HUES6 (cell line): ENCODE measurements around the gene RILP.
"Not testable (repeated sequence)": the region's sequence is repeated elsewhere in the genome, so short reads cannot be mapped to it uniquely, and the experiment has no call there.

ENCODE experiments used
- H3K27ac ChIP-seq: 2 replicates; pipeline ENCODE4 v1.7.0; 2013; ENCODE audit warnings: low read depth, mild to moderate bottlenecking, low read length, inconsistent platforms
- H3K27me3 ChIP-seq: 2 replicates; pipeline ENCODE4 v1.6.1; 2013; ENCODE audit warnings: low read length; ENCODE audit not compliant: control insufficient read depth, insufficient read depth
- H3K36me3 ChIP-seq: 2 replicates; pipeline ENCODE4 v1.6.1; 2013; ENCODE audit warnings: low read length; ENCODE audit not compliant: control insufficient read depth, insufficient read depth
- H3K4me1 ChIP-seq: 2 replicates; pipeline ENCODE4 v1.6.1; 2013; ENCODE audit warnings: low read length; ENCODE audit not compliant: control insufficient read depth, insufficient read depth
- H3K4me3 ChIP-seq: 2 replicates; pipeline ENCODE4 v1.5.1; 2013; ENCODE audit warnings: low read depth, low read length
- H3K9ac ChIP-seq: one replicate; pipeline ENCODE4 v1.6.1; 2013; ENCODE audit warnings: mild to moderate bottlenecking, low read length
- H3K9me3 ChIP-seq: 2 replicates; pipeline ENCODE4 v1.6.1; 2013; ENCODE audit warnings: low read depth, low read length; ENCODE audit not compliant: control insufficient read depth, insufficient read depth

Gene RILP

GRCh38 chr17:1649844-1650501 lies at the start of gene RILP:
Gene RILP, minus strand, starts transcription at chr17:1649866. Its CDS starts 62 bp downstream, at chr17:1649804.
- Histone ChIP-seq H3K9ac (peak within 1 kb of the TSS; percentile 70), H3K9me3 (no peaks in the 10 kb centered on the region), H3K27me3 (peaks cover 1% of the 10 kb centered on the region; the same call in 1 of the 2 replicates), H3K4me1 (peaks cover 28% of the 10 kb centered on the region), H3K4me3 (peak within 1 kb of the TSS; percentile 72), H3K36me3 (peaks cover 47% of the 10 kb centered on the region), H3K27ac (no peak within 1 kb of the TSS; the same call in 1 of the 2 replicates)

GRCh38 chr17:1697681-1698080 lies 48.0 kb upstream of the RILP start:
- no peaks in the 10 kb centered on the region for H3K36me3 ChIP-seq
- no peaks in the 10 kb centered on the region for H3K27me3 ChIP-seq
- no peak overlapping the region for H3K27ac ChIP-seq
- H3K9ac ChIP-seq, result no peak overlapping the region
- no peaks in the 10 kb centered on the region for H3K4me1 ChIP-seq
- H3K9me3 ChIP-seq, result no peaks in the 10 kb centered on the region
- H3K4me3 ChIP-seq, result no peak overlapping the region

- H3K4me3 ChIP-seq, result no peak overlapping the region
These were observed 45.7 kb upstream of the RILP start for GRCh38 chr17:1695365-1695764.

GRCh38 chr17:1693339-1693738 lies 43.7 kb upstream of the RILP start:
- no peak overlapping the region for H3K27ac ChIP-seq
- H3K4me3 ChIP-seq, result no peak overlapping the region
- no peaks in the 10 kb centered on the region for H3K36me3 ChIP-seq
- peaks cover 2% of the 10 kb centered on the region; the same call in 1 of the 2 replicates for H3K9me3 ChIP-seq
- H3K4me1 ChIP-seq, result no peaks in the 10 kb centered on the region
- no peak overlapping the region for H3K9ac ChIP-seq
- no peaks in the 10 kb centered on the region for H3K27me3 ChIP-seq

More at GRCh38 chr17:1695365-1695764, 45.7 kb upstream of the RILP start:
- H3K9me3 ChIP-seq, result peaks cover 2% of the 10 kb centered on the region; the same call in 1 of the 2 replicates
- H3K4me1 ChIP-seq, result no peaks in the 10 kb centered on the region
- no peak overlapping the region for H3K27ac ChIP-seq
- no peaks in the 10 kb centered on the region for H3K36me3 ChIP-seq
- H3K27me3 ChIP-seq, result no peaks in the 10 kb centered on the region
- H3K9ac ChIP-seq, result no peak overlapping the region

GRCh38 chr17:1690544-1691221 lies 41.0 kb upstream of the RILP start:
- H3K4me3 ChIP-seq, result no peak overlapping the region
- no peaks in the 10 kb centered on the region for H3K27me3 ChIP-seq
- no peaks in the 10 kb centered on the region for H3K4me1 ChIP-seq
- H3K27ac ChIP-seq, result no peak overlapping the region
- H3K36me3 ChIP-seq, result no peaks in the 10 kb centered on the region
- H3K9ac ChIP-seq, result no peak overlapping the region
- H3K9me3 ChIP-seq, result peaks cover 2% of the 10 kb centered on the region; the same call in 1 of the 2 replicates

- H3K36me3 ChIP-seq, H3K4me1 ChIP-seq, H3K27ac ChIP-seq, H3K27me3 ChIP-seq, H3K4me3 ChIP-seq, H3K9ac ChIP-seq, H3K9me3 ChIP-seq: not testable (repeated sequence)
These were observed 38.7 kb upstream of the RILP start for GRCh38 chr17:1688405-1688804.

- peaks cover 3% of the 10 kb centered on the region; the same call in 1 of the 2 replicates for H3K4me1 ChIP-seq
- H3K36me3 ChIP-seq, result peaks cover 26% of the 10 kb centered on the region
- no peak overlapping the region for H3K4me3 ChIP-seq
- H3K27ac ChIP-seq, result no peak overlapping the region
- no peaks in the 10 kb centered on the region for H3K27me3 ChIP-seq
- no peak overlapping the region for H3K9ac ChIP-seq
- H3K9me3 ChIP-seq, result peaks cover 2% of the 10 kb centered on the region; the same call in 1 of the 2 replicates
These were observed 36.4 kb upstream of the RILP start for GRCh38 chr17:1686086-1686485.

GRCh38 chr17:1684378-1685189 lies 34.9 kb upstream of the RILP start, which contains the start of gene PRPF8:
Gene PRPF8, minus strand, starts transcription at chr17:1684867. Its CDS starts 296 bp downstream, at chr17:1684571.
- H3K9me3 ChIP-seq, result no peaks in the 10 kb centered on the region

GRCh38 chr17:1683459-1683858 lies 33.8 kb upstream of the RILP start:
- Histone ChIP-seq H3K4me3 (peak overlapping the region; percentile 72), H3K27me3 (no peaks in the 10 kb centered on the region), H3K9ac (peak overlapping the region; percentile 87), H3K9me3 (no peaks in the 10 kb centered on the region), H3K4me1 (peaks cover 3% of the 10 kb centered on the region; the same call in 1 of the 2 replicates), H3K36me3 (peaks cover 52% of the 10 kb centered on the region), H3K27ac (no peak overlapping the region)

More at GRCh38 chr17:1684378-1685189, 34.9 kb upstream of the RILP start, which contains the start of gene PRPF8:
- H3K4me3 ChIP-seq, result peak within 1 kb of the TSS; percentile 72
- peak within 1 kb of the TSS; percentile 87 for H3K9ac ChIP-seq
- peaks cover 41% of the 10 kb centered on the region for H3K36me3 ChIP-seq
- H3K27ac ChIP-seq, result peak within 1 kb of the TSS; percentile 74; the same call in 1 of the 2 replicates
- H3K27me3 ChIP-seq, result no peaks in the 10 kb centered on the region
- peaks cover 3% of the 10 kb centered on the region; the same call in 1 of the 2 replicates for H3K4me1 ChIP-seq

- no peak overlapping the region for H3K4me3 ChIP-seq
- H3K27me3 ChIP-seq, result no peaks in the 10 kb centered on the region
- H3K4me1 ChIP-seq, result no peaks in the 10 kb centered on the region
- no peak overlapping the region for H3K27ac ChIP-seq
- H3K36me3 ChIP-seq, result peaks cover 99% of the 10 kb centered on the region
- no peak overlapping the region for H3K9ac ChIP-seq
- H3K9me3 ChIP-seq, result no peaks in the 10 kb centered on the region
These were observed 26.7 kb upstream of the RILP start for GRCh38 chr17:1676401-1676800.
